Parathyroid adenoma (tissue), 2 donors: Measurements from ENCODE around the gene ZDHHC14.

Experiments used
- H2AFZ ChIP-seq: fragments of 300-600 bp; sonication (generic); one replicate; pipeline ENCODE4 v1.7.0; 2017; ENCODE audit warnings: antibody characterized with exemption, mild to moderate bottlenecking
- H3K27ac ChIP-seq: fragments of 300-600 bp; sonication (generic); one replicate; pipeline ENCODE4 v1.7.0; 2017
- H3K27me3 ChIP-seq: fragments of 300-600 bp; sonication (generic); one replicate; pipeline ENCODE4 v1.7.0; 2017; ENCODE audit warnings: low read length; ENCODE audit not compliant: control insufficient read depth, insufficient read depth
- H3K36me3 ChIP-seq: fragments of 300-600 bp; sonication (generic); one replicate; pipeline ENCODE4 v1.7.0; 2017; ENCODE audit warnings: low read length; ENCODE audit not compliant: control insufficient read depth, insufficient read depth
- H3K4me1 ChIP-seq: fragments of 300-600 bp; sonication (generic); one replicate; pipeline ENCODE4 v1.7.0; 2017; ENCODE audit warnings: control low read depth
- H3K4me2 ChIP-seq: fragments of 300-600 bp; sonication (generic); one replicate; pipeline ENCODE4 v1.7.0; 2017; ENCODE audit warnings: low read length
- H3K4me3 ChIP-seq: fragments of 300-600 bp; sonication (generic); one replicate; pipeline ENCODE4 v1.7.0; 2017; ENCODE audit warnings: low read depth, low read length
- H3K79me2 ChIP-seq: fragments of 300-600 bp; sonication (generic); one replicate; pipeline ENCODE4 v1.7.0; 2017; ENCODE audit warnings: control low read depth
- H3K9ac ChIP-seq: fragments of 300-600 bp; sonication (generic); one replicate; pipeline ENCODE4 v1.7.0; 2017; ENCODE audit warnings: mild to moderate bottlenecking
- H3K9me3 ChIP-seq: fragments of 300-600 bp; sonication (generic); one replicate; pipeline ENCODE4 v1.7.0; 2017; ENCODE audit warnings: low read length; ENCODE audit not compliant: control insufficient read depth
- CTCF ChIP-seq: fragments of 300-600 bp; sonication (generic); IDR thresholded peaks from one replicate; pipeline ENCODE4 v1.7.0; 2017; ENCODE audit warnings: antibody characterized with exemption, mild to moderate bottlenecking
- donor health status: primary hyperparathyroidism.

Gene ZDHHC14

GRCh38 chr6:157561929-157562810, 181.2 kb downstream of the ZDHHC14 start:
- Histone ChIP-seq H3K9me3 (no peaks in the 10 kb centered on the region), H3K4me1 (no peaks in the 10 kb centered on the region), H3K4me2 (no peak overlapping the region), H2AFZ (no peak overlapping the region), H3K79me2 (peaks cover 6% of the 10 kb centered on the region), H3K9ac (no peak overlapping the region), H3K27ac (no peak overlapping the region), H3K4me3 (no peak overlapping the region), H3K36me3 (no peaks in the 10 kb centered on the region), H3K27me3 (no peaks in the 10 kb centered on the region)
- TF ChIP-seq CTCF: no peak

GRCh38 chr6:157562997-157563396, 182.0 kb downstream of the ZDHHC14 start:
- peaks cover 6% of the 10 kb centered on the region for H3K79me2 ChIP-seq
- no peak overlapping the region for H3K27ac ChIP-seq
- H3K4me1 ChIP-seq: no peaks in the 10 kb centered on the region
- no peak for TF ChIP-seq CTCF
- no peaks in the 10 kb centered on the region for H3K27me3 ChIP-seq
- no peaks in the 10 kb centered on the region for H3K36me3 ChIP-seq
- H3K9me3 ChIP-seq: no peaks in the 10 kb centered on the region
- H2AFZ ChIP-seq: no peak overlapping the region
- no peak overlapping the region for H3K9ac ChIP-seq
- H3K4me3 ChIP-seq: no peak overlapping the region
- no peak overlapping the region for H3K4me2 ChIP-seq

- Histone ChIP-seq H3K4me2 (no peak overlapping the region), H3K4me1 (no peaks in the 10 kb centered on the region), H3K9me3 (no peaks in the 10 kb centered on the region), H3K79me2 (peaks cover 6% of the 10 kb centered on the region), H3K4me3 (no peak overlapping the region), H3K27ac (no peak overlapping the region), H3K9ac (no peak overlapping the region), H3K27me3 (no peaks in the 10 kb centered on the region), H2AFZ (no peak overlapping the region), H3K36me3 (no peaks in the 10 kb centered on the region)
- no peak for TF ChIP-seq CTCF
These were observed 182.8 kb downstream of the ZDHHC14 start for GRCh38 chr6:157563611-157564284.

GRCh38 chr6:157568702-157569101, 187.7 kb downstream of the ZDHHC14 start:
- H3K9me3 ChIP-seq: no peaks in the 10 kb centered on the region
- TF ChIP-seq CTCF: no peak
- H3K79me2 ChIP-seq: no peaks in the 10 kb centered on the region
- H3K4me2 ChIP-seq: no peak overlapping the region
- no peak overlapping the region for H2AFZ ChIP-seq
- no peaks in the 10 kb centered on the region for H3K27me3 ChIP-seq
- H3K36me3 ChIP-seq: no peaks in the 10 kb centered on the region
- peaks cover 4% of the 10 kb centered on the region for H3K4me1 ChIP-seq
- H3K4me3 ChIP-seq: no peak overlapping the region
- no peak overlapping the region for H3K27ac ChIP-seq
- H3K9ac ChIP-seq: no peak overlapping the region
